ENCODE results near the gene GM2A.
A peak's percentile ranks its signal among the peaks of the same experiment; 100 is the strongest.

Gene GM2A

GRCh38 chr5:151285683-151286082 lies 32.7 kb downstream of the GM2A start:
- DNase-seq (ENCODE audit: low spot score): no peak
- no peak for TF ChIP-seq CTCF (IDR thresholded peaks at IDR 0.05; ENCODE audit: extremely low read depth, insufficient read depth, missing control alignments)
- in situ Hi-C loops (cut with MboI; ENCODE audit: low pct_unique_long_range_greater_than_20kb, low sequenced_read_pairs, unreplicated experiment): no loop called here

GRCh38 chr5:151286246-151286645 lies 33.3 kb downstream of the GM2A start:
- no peak for DNase-seq (ENCODE audit: low spot score)
- no peak for TF ChIP-seq CTCF (IDR thresholded peaks at IDR 0.05; ENCODE audit: extremely low read depth, insufficient read depth, missing control alignments)
- in situ Hi-C loops (cut with MboI; ENCODE audit: low pct_unique_long_range_greater_than_20kb, low sequenced_read_pairs, unreplicated experiment): no loop called here

GRCh38 chr5:151288180-151288579 lies 35.2 kb downstream of the GM2A start:
- in situ Hi-C loops (cut with MboI; ENCODE audit: low pct_unique_long_range_greater_than_20kb, low sequenced_read_pairs, unreplicated experiment): no loop called here

GRCh38 chr5:151293624-151294023 lies 40.6 kb downstream of the GM2A start:
- no peak for DNase-seq (ENCODE audit: low spot score)
- in situ Hi-C loops (cut with MboI; ENCODE audit: low pct_unique_long_range_greater_than_20kb, low sequenced_read_pairs, unreplicated experiment): no loop called here
- TF ChIP-seq CTCF (IDR thresholded peaks at IDR 0.05; ENCODE audit: extremely low read depth, insufficient read depth, missing control alignments): no peak

More at GRCh38 chr5:151288180-151288579, 35.2 kb downstream of the GM2A start:
- peak; percentile 23 for DNase-seq (ENCODE audit: low spot score)
- peak; percentile 39 for TF ChIP-seq CTCF (IDR thresholded peaks at IDR 0.05; ENCODE audit: extremely low read depth, insufficient read depth, missing control alignments)

- DNase-seq (ENCODE audit: low spot score): no peak
- in situ Hi-C loops (cut with MboI; ENCODE audit: low pct_unique_long_range_greater_than_20kb, low sequenced_read_pairs, unreplicated experiment): no loop called here
Observed at GRCh38 chr5:151295138-151295537, 42.2 kb downstream of the GM2A start.

GRCh38 chr5:151295791-151296477 lies 42.9 kb downstream of the GM2A start:
- no peak for DNase-seq (ENCODE audit: low spot score)
- in situ Hi-C loops (cut with MboI; ENCODE audit: low pct_unique_long_range_greater_than_20kb, low sequenced_read_pairs, unreplicated experiment): no loop called here
- no peak for TF ChIP-seq CTCF (IDR thresholded peaks at IDR 0.05; ENCODE audit: extremely low read depth, insufficient read depth, missing control alignments)

More at GRCh38 chr5:151295138-151295537, 42.2 kb downstream of the GM2A start:
- no peak for TF ChIP-seq CTCF (IDR thresholded peaks at IDR 0.05; ENCODE audit: extremely low read depth, insufficient read depth, missing control alignments)
